ENCODE data around the gene ENTPD6. TPM values are rescaled to one million over a fixed set of nuclear protein-coding genes. Genes with fewer than 3 reads are reported as not detected.

The ENTPD6 gene
- total RNA-seq, 1 experiment from 2014 or later: 53.7 TPM

DNA sequence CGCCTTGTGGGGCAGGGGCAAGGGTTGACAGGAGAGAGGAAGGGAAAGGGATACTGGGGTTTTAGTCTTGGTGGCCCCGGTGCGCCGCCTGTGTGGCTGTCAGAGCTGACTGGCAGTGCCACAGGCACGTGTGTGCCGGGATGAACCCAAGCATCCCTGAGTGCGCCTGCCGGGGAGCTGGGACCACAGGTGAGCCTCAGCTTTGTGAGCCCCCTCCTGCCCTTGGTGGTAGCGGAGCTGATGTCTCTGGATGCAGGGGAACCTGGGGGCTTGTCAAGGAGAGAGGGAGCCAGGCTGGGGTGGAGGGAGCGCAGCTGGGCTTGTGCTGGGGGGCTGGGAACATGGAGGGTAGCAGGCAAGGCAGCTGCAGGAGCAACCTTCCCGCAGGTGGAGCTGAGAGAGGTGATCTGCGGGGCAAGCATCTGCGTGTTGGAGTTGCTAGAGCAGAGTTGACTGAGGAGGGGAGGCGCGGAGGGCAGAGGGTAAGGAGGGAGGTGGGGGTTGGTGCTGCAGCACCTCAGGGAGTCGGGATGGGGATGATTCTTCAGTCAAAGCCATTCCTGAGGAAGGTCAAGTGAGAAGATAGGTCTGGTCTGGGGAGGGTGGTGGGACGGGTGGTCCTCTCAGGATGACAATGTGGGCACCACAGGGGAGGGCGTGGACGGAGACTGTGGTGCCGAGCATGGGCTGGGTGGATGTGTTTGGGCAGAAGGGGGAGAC, 80.5 kb downstream of the ENTPD6 start:
- DNase-seq (ENCODE audit: low read depth): no peak

Other genes with a start within 250 kb of the ENTPD6 start
- not detected in 2 replicates for gene CST7, start 246.4 kb upstream of the ENTPD6 start, total RNA-seq (2014; rRNA removed)
- 126 and 127 TPM in 2 replicates for gene APMAP, start 203.0 kb upstream of the ENTPD6 start, total RNA-seq (2014; rRNA removed)
- gene ACSS1, start 137.6 kb upstream of the ENTPD6 start, total RNA-seq (2014; rRNA removed): 0.58 and 0.75 TPM in 2 replicates
- gene VSX1, start 113.6 kb upstream of the ENTPD6 start, total RNA-seq (2014; rRNA removed): 0.51 TPM in 1 of 2 replicates, not detected in the other
- 149 and 161 TPM in 2 replicates for gene PYGB, start 52.4 kb downstream of the ENTPD6 start, total RNA-seq (2014; rRNA removed)
- 47.8 and 48.8 TPM in 2 replicates for gene ABHD12, start 195.1 kb downstream of the ENTPD6 start, total RNA-seq (2014; rRNA removed)
- gene GINS1, start 212.0 kb downstream of the ENTPD6 start, total RNA-seq (2014; rRNA removed): 24.4 and 31.1 TPM in 2 replicates

Data from LHCN-M2 (cell line).